GM19372 (cell line): ENCODE data around the gene AP5M1.
"Not testable (repeated sequence)": the region's sequence is repeated elsewhere in the genome, so short reads cannot be mapped to it uniquely, and the experiment has no call there.

Source experiments
- ATAC-seq: cut with Tn5 transposase; IDR thresholded peaks from one replicate; pipeline ENCODE4 v1.9.1; 2021; ENCODE audit warnings: mild to moderate bottlenecking, low read depth, moderate library complexity; ENCODE audit not compliant: unreplicated experiment

AP5M1 gene

GRCh38 chr14:57268161-57269069, at the start of gene AP5M1, which contains the start of gene EXOC5:
Gene AP5M1 (plus strand): TSS chr14:57268971. CDS start chr14:57269315, 344 bp downstream.
Gene EXOC5 (minus strand): TSS chr14:57268905. CDS start chr14:57268648, 257 bp downstream.
- peak; percentile 84 for ATAC-seq

- no peak for ATAC-seq
These were observed 46.8 kb upstream of the AP5M1 start for GRCh38 chr14:57221931-57222330.

DNA sequence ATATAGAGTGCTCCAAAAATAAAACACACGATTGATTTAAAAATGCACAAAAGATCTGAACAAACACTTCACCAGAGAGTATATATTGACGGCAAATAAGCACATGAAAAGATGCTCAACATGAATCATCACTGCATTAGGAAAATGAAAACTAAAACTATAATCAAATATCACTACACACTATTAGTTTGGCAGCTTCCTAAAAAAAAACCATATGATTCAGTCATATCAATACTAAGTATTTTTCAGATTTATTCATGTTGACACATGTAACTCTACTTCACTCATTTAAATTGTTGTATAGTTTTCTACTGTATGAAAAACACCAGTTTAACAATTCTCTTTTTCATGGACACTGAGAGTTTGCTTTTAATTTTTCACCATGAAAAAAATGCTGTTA, 41.7 kb upstream of the AP5M1 start:
- ATAC-seq = no peak

GRCh38 chr14:57228320-57228719, 40.5 kb upstream of the AP5M1 start:
- ATAC-seq = not testable (repeated sequence)

GRCh38 chr14:57232006-57232405, 36.8 kb upstream of the AP5M1 start:
- ATAC-seq = no peak

DNA sequence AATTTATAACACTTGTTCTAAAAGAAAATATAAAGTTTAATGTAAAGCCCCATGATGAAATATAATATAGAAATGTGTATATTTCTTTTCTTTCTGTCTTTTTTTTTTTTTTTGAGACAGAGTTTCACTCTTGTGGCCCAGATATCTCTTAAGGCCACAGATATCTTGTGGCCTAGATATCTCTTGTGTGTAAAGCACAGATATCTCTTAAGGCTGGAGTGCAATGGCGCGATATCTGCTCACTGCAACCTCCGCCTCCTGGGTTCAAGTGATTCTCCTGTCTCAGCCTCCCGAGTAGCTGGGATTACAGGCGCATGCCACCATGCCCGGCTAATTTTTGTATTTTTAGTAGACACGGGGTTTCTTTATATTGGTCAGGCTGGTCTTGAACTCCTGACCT, 28.7 kb upstream of the AP5M1 start:
- not testable (repeated sequence) for ATAC-seq

GRCh38 chr14:57243320-57243719, 25.5 kb upstream of the AP5M1 start:
- no peak for ATAC-seq

DNA sequence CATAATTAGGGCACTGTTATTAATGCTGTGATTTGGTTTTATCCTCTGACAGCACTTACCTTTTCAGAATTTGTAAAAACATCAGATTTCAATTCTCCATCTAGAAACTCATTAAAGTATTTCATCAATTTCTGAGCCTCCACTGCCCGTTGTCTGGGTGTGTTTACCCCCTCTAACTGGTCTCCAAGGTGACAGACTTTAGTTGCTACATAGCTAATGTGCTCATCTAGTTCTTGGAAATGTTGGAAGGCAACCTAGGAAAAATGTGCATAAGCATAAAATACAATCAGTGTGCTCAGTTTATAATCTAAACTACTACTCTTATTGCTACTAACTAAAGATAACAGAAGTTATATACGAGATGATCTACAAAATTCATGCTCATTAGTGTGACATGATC, 24.7 kb upstream of the AP5M1 start:
- no peak for ATAC-seq

- no peak for ATAC-seq
These were observed 22.8 kb upstream of the AP5M1 start for GRCh38 chr14:57245941-57246340.

DNA sequence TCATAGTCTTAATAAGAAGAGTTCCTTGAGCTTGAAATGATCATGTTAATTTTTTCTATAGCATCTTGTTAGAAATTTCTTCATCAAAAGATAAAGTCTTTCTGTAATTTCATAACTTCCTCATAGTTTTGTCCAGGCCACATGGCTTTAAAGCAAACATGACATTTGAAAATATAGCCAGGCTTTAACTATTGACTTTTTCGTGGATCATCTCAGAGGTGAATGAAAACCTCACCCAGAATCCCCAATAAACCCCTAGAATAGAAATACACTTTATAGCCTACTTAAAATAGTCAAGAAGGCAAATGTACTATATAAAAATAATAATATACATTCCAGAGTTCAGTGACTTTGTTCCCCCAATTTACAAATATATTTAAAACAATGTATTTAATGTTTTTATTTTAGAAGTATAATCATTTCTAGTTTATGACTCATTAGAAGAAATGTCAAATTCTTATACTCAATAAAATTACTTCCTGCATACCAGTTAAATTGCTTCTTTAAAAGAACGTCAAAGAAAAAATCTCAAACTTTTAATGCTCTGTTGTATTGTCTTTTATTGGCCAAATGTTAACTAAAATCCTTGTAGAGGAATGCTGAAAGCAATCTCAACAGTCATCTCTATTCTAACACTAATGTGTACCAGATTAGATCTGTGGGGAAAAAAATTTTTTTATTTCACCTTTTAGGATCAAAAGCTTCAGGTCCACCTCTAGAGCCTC, 21.7 kb upstream of the AP5M1 start:
- ATAC-seq = no peak

GRCh38 chr14:57254884-57255283, 13.9 kb upstream of the AP5M1 start:
- ATAC-seq = no peak

- not testable (repeated sequence) for ATAC-seq
These were observed 10.6 kb upstream of the AP5M1 start for GRCh38 chr14:57258221-57258620.

- ATAC-seq = no peak
These were observed 9.1 kb upstream of the AP5M1 start for GRCh38 chr14:57259672-57260071.

DNA sequence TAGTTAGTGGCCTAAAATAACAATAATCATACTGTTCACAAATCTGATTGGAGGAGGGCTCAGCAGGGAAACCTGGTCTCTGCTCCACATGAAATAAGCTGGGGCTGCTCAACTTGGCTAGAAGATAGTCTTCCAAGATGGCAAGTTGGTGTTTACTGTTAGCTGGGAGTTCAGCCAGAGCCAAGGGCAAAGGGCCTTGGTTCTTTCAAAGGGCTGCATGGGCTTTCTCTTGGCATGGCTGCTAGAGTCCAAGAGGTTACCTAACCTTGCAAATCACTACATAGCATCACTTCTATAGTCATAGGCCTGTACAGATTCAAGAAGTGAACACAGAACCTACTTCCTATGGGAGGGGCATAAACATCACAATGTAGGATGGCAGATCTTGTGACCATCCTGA, 7.2 kb upstream of the AP5M1 start:
- ATAC-seq = no peak

GRCh38 chr14:57262117-57262516, 6.7 kb upstream of the AP5M1 start:
- no peak for ATAC-seq

DNA sequence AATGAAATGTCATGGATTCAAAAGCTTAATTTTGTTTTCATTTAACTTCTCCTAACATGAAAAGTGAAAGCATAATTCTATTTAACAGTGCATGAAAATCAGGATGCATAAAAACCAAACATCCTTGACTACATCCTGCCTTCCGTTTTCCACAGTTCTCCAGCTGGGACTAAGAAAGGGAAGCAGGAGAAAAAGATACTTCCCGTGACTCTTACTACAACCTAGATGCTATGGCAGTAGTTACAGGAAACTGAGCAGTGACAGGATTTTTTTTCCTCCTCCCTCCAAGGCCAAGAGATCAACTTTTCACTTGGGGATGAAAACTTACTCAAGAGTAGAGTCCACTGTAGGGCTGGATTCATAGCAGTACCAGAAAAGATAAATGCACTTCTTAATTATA, 2.7 kb upstream of the AP5M1 start:
- no peak for ATAC-seq

GRCh38 chr14:57273236-57273635, 4.5 kb downstream of the AP5M1 start:
- no peak for ATAC-seq

- ATAC-seq = no peak
These were observed 5.8 kb downstream of the AP5M1 start for GRCh38 chr14:57274551-57274950.

DNA sequence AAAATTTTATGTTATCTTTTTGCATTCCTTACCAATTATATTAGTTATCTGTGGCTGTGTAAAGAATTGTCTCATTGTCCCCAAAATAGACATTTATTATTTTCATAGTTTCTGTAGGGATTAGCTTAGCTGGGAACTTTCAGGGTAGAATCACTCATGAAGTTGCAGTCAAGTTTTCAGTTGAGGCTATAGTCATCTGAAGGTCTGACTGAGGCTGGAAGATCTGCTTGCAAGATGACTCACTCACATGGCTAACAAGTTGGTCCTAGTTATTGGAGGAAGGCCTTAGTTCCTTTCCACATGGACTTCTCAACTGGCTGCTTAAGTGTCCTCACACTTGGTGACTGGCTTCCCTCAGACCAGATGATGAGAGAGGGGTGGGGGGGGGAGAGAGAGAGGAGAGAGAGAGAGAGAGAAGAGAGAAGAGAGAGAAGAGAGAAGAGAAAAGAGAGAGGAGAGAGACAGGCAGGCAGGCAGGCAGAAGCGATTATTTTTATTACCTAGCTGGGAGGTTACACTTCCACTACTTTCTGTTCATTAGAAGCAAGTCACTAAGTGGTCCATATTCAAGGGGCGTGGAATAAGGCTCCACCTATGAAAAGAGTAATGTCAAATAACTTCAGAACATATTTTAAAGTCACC, 6.4 kb downstream of the AP5M1 start:
- no peak for ATAC-seq

GRCh38 chr14:57277062-57277461, 8.3 kb downstream of the AP5M1 start:
- no peak for ATAC-seq

- no peak for ATAC-seq
These were observed 19.0 kb downstream of the AP5M1 start for GRCh38 chr14:57287745-57288144.
